AG09319 (cell line): ENCODE data around the gene KRTAP3-1.
"Not testable (repeated sequence)": the region's sequence is repeated elsewhere in the genome, so short reads cannot be mapped to it uniquely, and the experiment has no call there.

Experiments used
- DNase-seq: peaks from one replicate; pipeline ENCODE4 v3.0.0-alpha.2; 2010; ENCODE audit warnings: low read depth; ENCODE audit errors: extremely low read depth
- CTCF ChIP-seq: IDR thresholded peaks from 2 replicates; pipeline ENCODE4 v1.5.1; 2011; ENCODE audit warnings: low read depth, mild to moderate bottlenecking, inconsistent platforms, low read length, moderate library complexity

KRTAP3-1 gene

GRCh38 chr17:41008811-41009210 is at the start of gene KRTAP3-1:
TSS of gene KRTAP3-1 (minus strand) at chr17:41009128. CDS start at chr17:41009074, 54 bp downstream.
- DNase-seq, result no peak
- no peak for TF ChIP-seq CTCF

GRCh38 chr17:41057547-41057946 is 48.6 kb upstream of the KRTAP3-1 start:
- TF ChIP-seq CTCF, result no peak
- DNase-seq, result no peak

GRCh38 chr17:41055130-41055529 is 46.2 kb upstream of the KRTAP3-1 start, which contains the start of gene KRTAP2-2:
TSS of gene KRTAP2-2 (minus strand) at chr17:41055230. CDS start at chr17:41055211, 19 bp downstream.
- not testable (repeated sequence) for DNase-seq

- DNase-seq, result not testable (repeated sequence)
These were observed 45.6 kb upstream of the KRTAP3-1 start for GRCh38 chr17:41054556-41054955.

GRCh38 chr17:41054025-41054424 is 45.1 kb upstream of the KRTAP3-1 start:
- no peak for DNase-seq
- no peak for TF ChIP-seq CTCF

- no peak for DNase-seq
- TF ChIP-seq CTCF, result no peak
These were observed 43.6 kb upstream of the KRTAP3-1 start for GRCh38 chr17:41052566-41052965.

GRCh38 chr17:41049110-41049509 is 40.2 kb upstream of the KRTAP3-1 start:
- TF ChIP-seq CTCF, result no peak
- DNase-seq, result no peak

- no peak for TF ChIP-seq CTCF
- DNase-seq, result no peak
These were observed 39.5 kb upstream of the KRTAP3-1 start for GRCh38 chr17:41048441-41048840.

GRCh38 chr17:41046735-41047465 is 38.0 kb upstream of the KRTAP3-1 start, which contains the start of gene KRTAP2-1:
TSS of gene KRTAP2-1 (minus strand) at chr17:41047316. CDS start at chr17:41047267, 49 bp downstream.
- DNase-seq, result not testable (repeated sequence)
